ENCODE measurements around the gene ATP2B2.

Gene ATP2B2

GRCh38 chr3:10332481-10333348 is 172.7 kb downstream of the ATP2B2 start:
- TF ChIP-seq ZC3H10 (CRISPR knock-in tag; IDR thresholded peaks at IDR 0.05) (no peak), POU6F1 (CRISPR knock-in tag; IDR thresholded peaks at IDR 0.05; ENCODE audit: borderline replicate concordance, low read depth) (no peak)
- ATAC-seq = no peak

- no peak for TF ChIP-seq ARNTL (CRISPR knock-in tag; IDR thresholded peaks at IDR 0.05; ENCODE audit: borderline replicate concordance, low read depth)
- TF ChIP-seq RARB (CRISPR knock-in tag; IDR thresholded peaks at IDR 0.05) = no peak
- no peak for TF ChIP-seq ZNF565 (CRISPR knock-in tag; conservative IDR thresholded peaks at IDR 0.05; ENCODE audit: low read depth)
- TF ChIP-seq OSR1 (CRISPR knock-in tag; IDR thresholded peaks at IDR 0.05) = no peak
- TF ChIP-seq CSRNP3 (CRISPR knock-in tag; IDR thresholded peaks at IDR 0.05) = no peak
- no peak for TF ChIP-seq ESRRG (CRISPR knock-in tag; IDR thresholded peaks at IDR 0.05)
- TF ChIP-seq ISL1 (CRISPR knock-in tag; IDR thresholded peaks at IDR 0.05) = no peak
- no peak for TF ChIP-seq GLIS3 (CRISPR knock-in tag; IDR thresholded peaks at IDR 0.05)
- TF ChIP-seq ZFP3 (CRISPR knock-in tag; IDR thresholded peaks at IDR 0.05) = no peak
- TF ChIP-seq CSDC2 (CRISPR knock-in tag; IDR thresholded peaks at IDR 0.05) = no peak
- no peak for TF ChIP-seq BACH2 (CRISPR knock-in tag; IDR thresholded peaks at IDR 0.05; ENCODE audit: borderline replicate concordance)
- TF ChIP-seq TSHZ2 (CRISPR knock-in tag; IDR thresholded peaks at IDR 0.05) = no peak
- ATAC-seq = no peak
These were observed 174.1 kb downstream of the ATP2B2 start for GRCh38 chr3:10331320-10331719.

GRCh38 chr3:10330319-10330718 is 175.1 kb downstream of the ATP2B2 start:
- TF ChIP-seq ZFP30 (CRISPR knock-in tag; IDR thresholded peaks at IDR 0.05) (no peak), TOX (CRISPR knock-in tag; IDR thresholded peaks at IDR 0.05; ENCODE audit: borderline replicate concordance) (no peak), POU6F1 (CRISPR knock-in tag; IDR thresholded peaks at IDR 0.05; ENCODE audit: borderline replicate concordance, low read depth) (no peak), ZNF565 (CRISPR knock-in tag; conservative IDR thresholded peaks at IDR 0.05; ENCODE audit: low read depth) (no peak), CSDC2 (CRISPR knock-in tag; IDR thresholded peaks at IDR 0.05) (no peak), PATZ1 (CRISPR knock-in tag; IDR thresholded peaks at IDR 0.05; ENCODE audit: borderline replicate concordance) (no peak), CSRNP3 (CRISPR knock-in tag; IDR thresholded peaks at IDR 0.05) (no peak), RARB (CRISPR knock-in tag; IDR thresholded peaks at IDR 0.05) (no peak), ZC3H10 (CRISPR knock-in tag; IDR thresholded peaks at IDR 0.05) (no peak), ISL1 (CRISPR knock-in tag; IDR thresholded peaks at IDR 0.05) (no peak), ZNF70 (CRISPR knock-in tag; IDR thresholded peaks at IDR 0.05) (no peak), ARNTL (CRISPR knock-in tag; IDR thresholded peaks at IDR 0.05; ENCODE audit: borderline replicate concordance, low read depth) (no peak), TSHZ2 (CRISPR knock-in tag; IDR thresholded peaks at IDR 0.05) (no peak), OSR1 (CRISPR knock-in tag; IDR thresholded peaks at IDR 0.05) (no peak), ZFP3 (CRISPR knock-in tag; IDR thresholded peaks at IDR 0.05) (no peak), ZNF8 (CRISPR knock-in tag; IDR thresholded peaks at IDR 0.05) (no peak), PPARA (CRISPR knock-in tag; IDR thresholded peaks at IDR 0.05; ENCODE audit: borderline replicate concordance) (no peak)
- ATAC-seq = no peak

All from SK-N-SH treated with all-trans-retinoic acid at 6 μM for 48 hours (cell line).